HG03280 (cell line): ENCODE data around the gene PIK3R6.
"Not testable (repeated sequence)": the region's sequence is repeated elsewhere in the genome, so short reads cannot be mapped to it uniquely, and the experiment has no call there.

ENCODE experiments used
- ATAC-seq: cut with Tn5 transposase; IDR thresholded peaks from one replicate; pipeline ENCODE4 v1.9.1; 2021; ENCODE audit warnings: mild to moderate bottlenecking, moderate library complexity; ENCODE audit not compliant: unreplicated experiment

Gene PIK3R6

GRCh38 chr17:8894673-8895578, 27.5 kb upstream of the PIK3R6 start:
- peak; percentile 42 for ATAC-seq

- no peak for ATAC-seq
Measured at GRCh38 chr17:8894202-8894671, 26.8 kb upstream of the PIK3R6 start.

- no peak for ATAC-seq
Measured at GRCh38 chr17:8893621-8894201, 26.2 kb upstream of the PIK3R6 start.

GRCh38 chr17:8893059-8893458, 25.6 kb upstream of the PIK3R6 start:
- ATAC-seq: no peak

GRCh38 chr17:8892338-8892690, 24.8 kb upstream of the PIK3R6 start:
- ATAC-seq: peak; percentile 36

- ATAC-seq: no peak
Measured at GRCh38 chr17:8890671-8891070, 23.2 kb upstream of the PIK3R6 start.

GRCh38 chr17:8889458-8890210, 22.2 kb upstream of the PIK3R6 start:
- no peak for ATAC-seq

- no peak for ATAC-seq
Measured at GRCh38 chr17:8888704-8889302, 21.3 kb upstream of the PIK3R6 start.

- ATAC-seq: no peak
Measured at GRCh38 chr17:8887834-8888703, 20.6 kb upstream of the PIK3R6 start.

- no peak for ATAC-seq
Measured at GRCh38 chr17:8887301-8887700, 19.8 kb upstream of the PIK3R6 start.

- ATAC-seq: no peak
Measured at GRCh38 chr17:8885967-8886684, 18.7 kb upstream of the PIK3R6 start.

- ATAC-seq: not testable (repeated sequence)
Measured at GRCh38 chr17:8885163-8885966, 17.9 kb upstream of the PIK3R6 start.

GRCh38 chr17:8884336-8884990, 17.0 kb upstream of the PIK3R6 start:
- no peak for ATAC-seq

- no peak for ATAC-seq
Measured at GRCh38 chr17:8883353-8883752, 15.9 kb upstream of the PIK3R6 start.

- no peak for ATAC-seq
Measured at GRCh38 chr17:8881606-8882005, 14.1 kb upstream of the PIK3R6 start.

- no peak for ATAC-seq
Measured at GRCh38 chr17:8880466-8880865, 13.0 kb upstream of the PIK3R6 start.

- ATAC-seq: no peak
Measured at GRCh38 chr17:8879410-8879809, 11.9 kb upstream of the PIK3R6 start.

- no peak for ATAC-seq
Measured at GRCh38 chr17:8877984-8878383, 10.5 kb upstream of the PIK3R6 start.
